Epithelial cell of esophagus (primary cell): ENCODE data around the gene ADK.

Experiments used
- DNase-seq: peaks from one replicate; pipeline ENCODE4 v3.0.0; 2010; ENCODE audit warnings: low read depth
- H3K4me3 ChIP-seq: 2 replicates; pipeline ENCODE4 v1.5.1; 2011; ENCODE audit warnings: mild to moderate bottlenecking, low read length, control low read depth
- TF ChIP-seq, protein P1 (sequence below): IDR thresholded peaks from 2 replicates; pipeline ENCODE4 v1.5.1; 2011; ENCODE audit warnings: low read depth, mild to moderate bottlenecking, low read length, control low read depth, inconsistent platforms; ENCODE audit not compliant: insufficient read depth; ENCODE audit errors: missing control alignments

Gene ADK

DNA sequence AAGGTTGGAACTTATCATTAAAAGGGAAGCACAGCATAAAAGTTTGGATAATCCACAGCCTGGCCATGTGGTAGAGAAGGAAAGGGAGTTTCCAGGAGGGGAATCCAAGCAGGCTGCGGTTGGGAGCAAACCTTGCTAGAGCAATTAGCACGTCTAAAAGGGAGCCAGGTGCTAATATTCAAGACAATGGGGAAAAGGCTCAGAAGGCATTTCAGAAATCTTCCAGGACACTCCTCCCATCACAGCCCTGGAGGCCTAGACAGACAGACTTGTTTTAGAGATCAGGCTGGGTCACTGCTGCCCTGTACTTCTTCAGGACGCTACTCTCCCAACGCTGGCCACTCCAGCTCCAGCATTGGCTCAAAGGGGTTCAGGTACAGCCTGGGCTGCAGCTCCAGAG lies 579.2 kb downstream of the ADK start:
- no peak for DNase-seq
- no peak overlapping the region for H3K4me3 ChIP-seq
- TF ChIP-seq, protein P1, sequence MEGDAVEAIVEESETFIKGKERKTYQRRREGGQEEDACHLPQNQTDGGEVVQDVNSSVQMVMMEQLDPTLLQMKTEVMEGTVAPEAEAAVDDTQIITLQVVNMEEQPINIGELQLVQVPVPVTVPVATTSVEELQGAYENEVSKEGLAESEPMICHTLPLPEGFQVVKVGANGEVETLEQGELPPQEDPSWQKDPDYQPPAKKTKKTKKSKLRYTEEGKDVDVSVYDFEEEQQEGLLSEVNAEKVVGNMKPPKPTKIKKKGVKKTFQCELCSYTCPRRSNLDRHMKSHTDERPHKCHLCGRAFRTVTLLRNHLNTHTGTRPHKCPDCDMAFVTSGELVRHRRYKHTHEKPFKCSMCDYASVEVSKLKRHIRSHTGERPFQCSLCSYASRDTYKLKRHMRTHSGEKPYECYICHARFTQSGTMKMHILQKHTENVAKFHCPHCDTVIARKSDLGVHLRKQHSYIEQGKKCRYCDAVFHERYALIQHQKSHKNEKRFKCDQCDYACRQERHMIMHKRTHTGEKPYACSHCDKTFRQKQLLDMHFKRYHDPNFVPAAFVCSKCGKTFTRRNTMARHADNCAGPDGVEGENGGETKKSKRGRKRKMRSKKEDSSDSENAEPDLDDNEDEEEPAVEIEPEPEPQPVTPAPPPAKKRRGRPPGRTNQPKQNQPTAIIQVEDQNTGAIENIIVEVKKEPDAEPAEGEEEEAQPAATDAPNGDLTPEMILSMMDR = no peak

DNA sequence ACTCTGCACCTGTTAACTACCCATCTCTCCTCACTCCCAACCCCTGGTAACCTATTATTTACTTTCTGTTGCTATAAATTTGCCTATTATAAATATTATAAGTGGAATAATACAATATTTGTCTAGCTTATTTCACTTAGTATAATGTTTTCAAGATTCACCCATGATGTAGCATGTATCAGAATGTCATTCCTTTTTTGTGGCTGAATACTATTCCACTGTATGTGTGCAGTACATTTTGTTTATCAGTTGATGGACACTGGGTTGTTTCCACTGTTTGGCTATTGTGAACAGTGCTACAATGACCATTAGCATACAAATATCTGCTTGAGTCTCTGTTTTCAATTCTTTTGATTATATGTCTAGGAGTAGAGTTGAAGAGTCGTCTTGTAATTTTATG lies 582.6 kb downstream of the ADK start:
- no peak for DNase-seq
- H3K4me3 ChIP-seq = no peak overlapping the region
- TF ChIP-seq, protein P1 = no peak

DNA sequence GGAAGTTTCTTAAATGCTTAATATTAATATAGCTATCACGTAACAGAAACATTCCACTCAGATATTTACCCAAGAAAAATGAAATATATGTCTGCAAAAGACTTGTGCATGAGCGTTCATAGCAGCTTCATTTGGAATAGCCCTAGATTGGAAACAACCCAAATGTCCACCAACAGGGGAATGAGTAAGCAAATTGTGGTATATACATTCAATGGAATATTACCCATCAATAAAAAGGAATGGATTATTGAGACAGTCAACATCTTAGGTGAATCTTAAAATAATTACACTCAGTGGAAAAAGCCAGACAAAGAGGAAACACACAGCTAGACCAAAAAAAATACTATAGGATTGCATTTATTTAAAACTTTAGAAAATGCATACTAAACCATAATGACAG lies 585.0 kb downstream of the ADK start:
- TF ChIP-seq, protein P1 = no peak
- DNase-seq = no peak
- no peak overlapping the region for H3K4me3 ChIP-seq

DNA sequence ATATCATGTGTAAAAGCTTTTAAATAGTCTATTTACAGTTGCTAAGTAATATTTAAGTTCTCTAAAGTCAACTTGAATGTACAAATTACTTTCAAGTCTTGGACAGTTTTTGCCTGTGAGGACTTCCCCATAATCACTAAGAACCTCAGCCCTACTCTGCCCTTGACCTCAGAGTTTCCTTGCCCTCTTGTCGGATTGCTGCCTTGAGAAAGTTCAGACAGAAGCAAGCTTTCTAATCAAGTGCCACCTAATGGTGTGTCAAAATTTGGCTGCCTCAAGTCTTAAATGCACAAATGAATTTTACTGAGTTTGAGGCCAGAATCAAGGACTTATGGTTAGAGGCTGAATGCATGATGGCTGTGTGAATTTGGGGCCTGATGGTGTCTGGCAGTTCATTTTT lies 587.0 kb downstream of the ADK start:
- H3K4me3 ChIP-seq = no peak overlapping the region
- TF ChIP-seq, protein P1 = no peak
- no peak for DNase-seq

DNA sequence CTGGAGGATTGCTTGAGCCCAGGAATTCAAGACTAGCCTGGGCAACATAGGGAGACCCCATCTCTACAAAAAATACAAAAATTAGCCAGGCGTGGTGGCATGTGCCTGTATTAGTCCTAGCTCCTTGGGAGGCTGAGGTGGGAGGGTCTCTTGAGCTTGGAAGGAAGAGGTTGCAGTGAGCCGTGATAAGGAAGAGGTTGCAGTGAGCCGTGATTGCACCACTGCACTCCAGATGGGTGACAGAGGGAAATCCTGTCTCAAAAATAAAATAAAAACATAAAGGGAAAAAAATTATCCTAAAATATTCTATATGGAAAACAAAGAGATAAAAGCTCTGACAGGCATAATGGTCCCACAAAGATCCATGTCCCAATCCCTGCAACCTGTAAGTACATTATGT lies 587.5 kb downstream of the ADK start:
- TF ChIP-seq, protein P1 = no peak
- DNase-seq = no peak
- H3K4me3 ChIP-seq = no peak overlapping the region

DNA sequence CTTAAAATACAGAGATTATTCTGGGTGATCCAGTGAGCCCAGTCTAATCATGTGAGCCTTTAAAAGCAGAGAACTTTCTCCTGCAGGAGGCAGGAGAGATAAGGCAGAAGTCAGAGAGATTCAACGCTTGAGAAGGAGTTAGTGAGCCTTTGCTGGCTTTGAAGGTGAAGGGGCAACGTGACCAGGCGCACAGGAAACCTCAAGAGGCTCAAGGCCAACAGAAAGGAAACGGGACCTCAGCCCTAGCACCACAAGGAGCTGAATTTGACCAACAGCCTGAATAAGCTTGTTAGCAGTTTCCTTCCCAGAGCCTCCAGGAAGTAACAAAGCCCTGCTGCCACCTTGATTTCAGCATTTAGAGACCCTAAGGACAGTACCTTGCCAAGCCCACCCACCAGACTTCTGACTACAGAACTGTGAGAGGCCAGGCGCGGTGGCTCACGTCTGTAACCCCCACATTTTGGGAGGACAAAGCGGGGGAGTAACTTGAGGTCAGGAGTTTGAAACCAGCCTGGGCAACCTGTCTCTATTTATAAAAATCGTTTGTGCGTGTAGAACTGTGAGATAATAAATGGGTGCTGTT lies 588.1 kb downstream of the ADK start:
- peak; percentile 20 for DNase-seq
- TF ChIP-seq, protein P1 = peak; percentile 42
- H3K4me3 ChIP-seq = no peak overlapping the region

DNA sequence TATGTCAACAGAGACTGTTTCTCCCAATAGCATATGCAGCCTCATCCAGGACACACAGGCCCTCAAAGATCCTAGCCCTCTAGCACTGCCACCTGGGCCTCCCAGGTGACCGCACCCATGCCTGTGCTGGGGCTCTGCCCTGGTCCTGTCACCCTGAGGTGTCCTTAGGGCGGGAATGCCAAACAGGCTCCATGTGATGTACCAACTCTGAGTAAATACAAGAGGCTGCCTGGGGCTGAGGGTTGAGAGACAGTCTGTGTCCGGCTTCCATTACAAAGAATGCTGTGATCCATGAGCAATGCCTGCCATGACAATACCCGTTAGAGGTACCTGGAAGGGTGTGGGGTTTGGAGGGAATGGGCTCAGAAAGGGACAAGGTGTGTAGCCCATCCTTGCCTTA lies 592.4 kb downstream of the ADK start:
- DNase-seq = peak; percentile 18
- TF ChIP-seq, protein P1 = no peak

More for the DNA sequence above, 592.4 kb downstream of the ADK start:
- H3K4me3 ChIP-seq = no peak overlapping the region
